ENCODE measurements around the gene NUP62.
A peak's percentile ranks its signal among the peaks of the same experiment; 100 is the strongest.
"Not testable (repeated sequence)": the region's sequence is repeated elsewhere in the genome, so short reads cannot be mapped to it uniquely, and the experiment has no call there.

Gene NUP62, protein sequence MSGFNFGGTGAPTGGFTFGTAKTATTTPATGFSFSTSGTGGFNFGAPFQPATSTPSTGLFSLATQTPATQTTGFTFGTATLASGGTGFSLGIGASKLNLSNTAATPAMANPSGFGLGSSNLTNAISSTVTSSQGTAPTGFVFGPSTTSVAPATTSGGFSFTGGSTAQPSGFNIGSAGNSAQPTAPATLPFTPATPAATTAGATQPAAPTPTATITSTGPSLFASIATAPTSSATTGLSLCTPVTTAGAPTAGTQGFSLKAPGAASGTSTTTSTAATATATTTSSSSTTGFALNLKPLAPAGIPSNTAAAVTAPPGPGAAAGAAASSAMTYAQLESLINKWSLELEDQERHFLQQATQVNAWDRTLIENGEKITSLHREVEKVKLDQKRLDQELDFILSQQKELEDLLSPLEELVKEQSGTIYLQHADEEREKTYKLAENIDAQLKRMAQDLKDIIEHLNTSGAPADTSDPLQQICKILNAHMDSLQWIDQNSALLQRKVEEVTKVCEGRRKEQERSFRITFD
- total RNA-seq, result 28.9 to 53.8 (median 48.2) reads per million in 3 donors

DNA sequence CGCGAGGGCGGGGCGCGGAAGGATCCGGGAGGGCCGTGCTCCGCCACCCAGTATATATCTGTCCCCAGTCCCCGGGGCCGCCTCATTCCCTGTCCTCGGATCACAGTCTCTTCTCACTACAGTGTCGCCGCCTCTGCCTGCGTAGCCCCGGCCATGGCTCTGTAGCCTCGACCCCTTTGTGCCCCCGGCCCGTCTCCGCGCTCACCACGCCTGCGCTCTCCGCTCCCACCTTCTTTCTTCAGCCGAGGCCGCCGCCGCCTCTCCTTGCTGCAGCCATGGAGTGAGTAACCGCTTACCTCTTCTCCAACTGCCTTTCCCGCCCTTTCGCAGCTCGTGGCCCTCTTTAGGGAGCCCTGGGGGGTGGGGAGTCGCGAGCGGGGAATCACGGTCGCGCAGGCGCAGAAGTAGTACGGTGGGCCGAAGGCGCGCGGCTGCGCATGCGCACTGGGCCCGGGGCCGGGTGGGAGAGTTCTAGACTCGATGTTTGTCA, at the start of gene NUP62, which contains the start of gene ATF5:
Gene NUP62, minus strand, starts transcription at position 384 of the 490 bp plus-strand sequence. CDS start 19,697 bp downstream, outside the sequence.
Gene ATF5, plus strand, starts transcription at position 85 of the 490 bp plus-strand sequence. CDS start 1,646 bp downstream, outside the sequence.
- H3K4me1 ChIP-seq (ENCODE audit: control insufficient read depth, insufficient read depth, low read length, poor library complexity, severe bottlenecking), result peaks cover 24% of the 10 kb centered on the region

GRCh38 chr19:49978324-49978723, 49.0 kb upstream of the NUP62 start:
- Histone ChIP-seq H3K4me3 (ENCODE audit: insufficient read depth, low read depth, low read length, poor library complexity, severe bottlenecking) (no peak overlapping the region), H3K9me3 (ENCODE audit: control insufficient read depth, low read length) (no peaks in the 10 kb centered on the region), H3K4me1 (ENCODE audit: control insufficient read depth, insufficient read depth, low read length, poor library complexity, severe bottlenecking) (no peaks in the 10 kb centered on the region), H3K36me3 (ENCODE audit: control insufficient read depth, insufficient read depth, low read length) (peaks cover 40% of the 10 kb centered on the region), H3K27ac (ENCODE audit: insufficient read depth, low read length, poor library complexity, severe bottlenecking) (no peak overlapping the region), H3K27me3 (replicated peaks; ENCODE audit: control insufficient read depth, insufficient read depth, low read length, poor library complexity, severe bottlenecking) (no peaks in the 10 kb centered on the region)
- DNase-seq, result no peak

More for the DNA sequence above, at the start of gene NUP62, which contains the start of gene ATF5:
- Histone ChIP-seq H3K27me3 (replicated peaks; ENCODE audit: control insufficient read depth, insufficient read depth, low read length, poor library complexity, severe bottlenecking) (no peaks in the 10 kb centered on the region), H3K9me3 (ENCODE audit: control insufficient read depth, low read length) (no peaks in the 10 kb centered on the region), H3K4me3 (ENCODE audit: insufficient read depth, low read depth, low read length, poor library complexity, severe bottlenecking) (peak within 1 kb of the TSS; percentile 81), H3K27ac (ENCODE audit: insufficient read depth, low read length, poor library complexity, severe bottlenecking) (peak within 1 kb of the TSS; percentile 94), H3K36me3 (ENCODE audit: control insufficient read depth, insufficient read depth, low read length) (peaks cover 13% of the 10 kb centered on the region)
- DNase-seq, result peak; percentile 82 to 89 (median 87)

DNA sequence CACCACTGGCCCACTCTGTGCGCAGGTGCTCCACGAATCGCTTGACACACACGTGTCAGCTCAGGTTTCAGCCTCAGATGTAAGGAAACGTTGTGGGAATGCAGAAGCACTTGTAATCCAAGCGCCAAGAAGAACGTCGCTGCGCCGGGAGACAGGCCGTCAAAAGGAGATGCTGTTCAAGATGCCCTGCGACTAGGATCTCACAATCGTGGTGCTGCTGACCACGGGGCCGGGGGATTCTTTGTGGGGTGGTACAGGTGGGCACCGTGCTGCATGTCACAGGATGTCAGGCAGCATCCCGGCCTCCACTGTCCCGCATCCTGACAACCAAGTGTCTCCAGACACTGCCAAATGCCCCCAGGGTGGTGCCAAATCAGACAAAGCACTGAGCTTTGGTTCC, 48.6 kb upstream of the NUP62 start:
- no peaks in the 10 kb centered on the region for H3K4me1 ChIP-seq (ENCODE audit: control insufficient read depth, insufficient read depth, low read length, poor library complexity, severe bottlenecking)
- H3K4me3 ChIP-seq (ENCODE audit: insufficient read depth, low read depth, low read length, poor library complexity, severe bottlenecking), result no peak overlapping the region
- DNase-seq, result no peak
- no peaks in the 10 kb centered on the region for H3K9me3 ChIP-seq (ENCODE audit: control insufficient read depth, low read length)
- no peak overlapping the region for H3K27ac ChIP-seq (ENCODE audit: insufficient read depth, low read length, poor library complexity, severe bottlenecking)
- peaks cover 40% of the 10 kb centered on the region for H3K36me3 ChIP-seq (ENCODE audit: control insufficient read depth, insufficient read depth, low read length)
- no peaks in the 10 kb centered on the region for H3K27me3 ChIP-seq (replicated peaks; ENCODE audit: control insufficient read depth, insufficient read depth, low read length, poor library complexity, severe bottlenecking)

- no peak for DNase-seq
- no peak overlapping the region for H3K4me3 ChIP-seq (ENCODE audit: insufficient read depth, low read depth, low read length, poor library complexity, severe bottlenecking)
These were observed 47.8 kb upstream of the NUP62 start for GRCh38 chr19:49977076-49977475.

GRCh38 chr19:49976496-49976895, 47.2 kb upstream of the NUP62 start:
- Histone ChIP-seq H3K27ac (ENCODE audit: insufficient read depth, low read length, poor library complexity, severe bottlenecking) (no peak overlapping the region), H3K36me3 (ENCODE audit: control insufficient read depth, insufficient read depth, low read length) (peaks cover 36% of the 10 kb centered on the region), H3K27me3 (replicated peaks; ENCODE audit: control insufficient read depth, insufficient read depth, low read length, poor library complexity, severe bottlenecking) (no peaks in the 10 kb centered on the region), H3K4me1 (ENCODE audit: control insufficient read depth, insufficient read depth, low read length, poor library complexity, severe bottlenecking) (no peaks in the 10 kb centered on the region), H3K9me3 (ENCODE audit: control insufficient read depth, low read length) (no peaks in the 10 kb centered on the region), H3K4me3 (ENCODE audit: insufficient read depth, low read depth, low read length, poor library complexity, severe bottlenecking) (no peak overlapping the region)
- no peak for DNase-seq

More at GRCh38 chr19:49977076-49977475, 47.8 kb upstream of the NUP62 start:
- Histone ChIP-seq H3K9me3 (ENCODE audit: control insufficient read depth, low read length) (no peaks in the 10 kb centered on the region), H3K36me3 (ENCODE audit: control insufficient read depth, insufficient read depth, low read length) (peaks cover 40% of the 10 kb centered on the region), H3K27me3 (replicated peaks; ENCODE audit: control insufficient read depth, insufficient read depth, low read length, poor library complexity, severe bottlenecking) (no peaks in the 10 kb centered on the region), H3K4me1 (ENCODE audit: control insufficient read depth, insufficient read depth, low read length, poor library complexity, severe bottlenecking) (no peaks in the 10 kb centered on the region), H3K27ac (ENCODE audit: insufficient read depth, low read length, poor library complexity, severe bottlenecking) (no peak overlapping the region)

GRCh38 chr19:49975051-49975450, 45.7 kb upstream of the NUP62 start:
- Histone ChIP-seq H3K36me3 (ENCODE audit: control insufficient read depth, insufficient read depth, low read length) (peaks cover 36% of the 10 kb centered on the region), H3K4me1 (ENCODE audit: control insufficient read depth, insufficient read depth, low read length, poor library complexity, severe bottlenecking) (no peaks in the 10 kb centered on the region), H3K9me3 (ENCODE audit: control insufficient read depth, low read length) (no peaks in the 10 kb centered on the region), H3K4me3 (ENCODE audit: insufficient read depth, low read depth, low read length, poor library complexity, severe bottlenecking) (no peak overlapping the region), H3K27me3 (replicated peaks; ENCODE audit: control insufficient read depth, insufficient read depth, low read length, poor library complexity, severe bottlenecking) (no peaks in the 10 kb centered on the region), H3K27ac (ENCODE audit: insufficient read depth, low read length, poor library complexity, severe bottlenecking) (no peak overlapping the region)
- no peak for DNase-seq

DNA sequence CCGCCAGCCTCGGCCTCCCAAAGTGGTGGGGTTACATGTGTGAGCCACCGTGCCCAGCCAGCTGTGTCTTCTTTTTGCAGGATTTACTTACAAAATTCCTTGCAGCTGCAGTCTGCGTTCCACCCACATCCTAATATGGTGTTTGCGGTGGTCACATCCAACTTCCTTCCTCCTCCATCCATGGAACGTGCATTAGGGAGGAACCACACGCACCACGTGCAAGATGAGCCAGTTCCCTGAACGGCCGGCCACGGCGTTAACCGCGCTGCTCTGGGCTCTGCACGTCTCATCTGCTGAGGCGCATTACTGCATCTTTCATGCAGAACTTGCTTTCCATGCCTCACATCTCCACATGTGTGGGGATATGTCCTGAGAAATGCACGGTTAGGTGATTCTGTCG, 44.7 kb upstream of the NUP62 start:
- no peak overlapping the region for H3K4me3 ChIP-seq (ENCODE audit: insufficient read depth, low read depth, low read length, poor library complexity, severe bottlenecking)
- no peaks in the 10 kb centered on the region for H3K4me1 ChIP-seq (ENCODE audit: control insufficient read depth, insufficient read depth, low read length, poor library complexity, severe bottlenecking)
- no peak overlapping the region for H3K27ac ChIP-seq (ENCODE audit: insufficient read depth, low read length, poor library complexity, severe bottlenecking)
- no peak for DNase-seq
- H3K36me3 ChIP-seq (ENCODE audit: control insufficient read depth, insufficient read depth, low read length), result peaks cover 31% of the 10 kb centered on the region
- H3K9me3 ChIP-seq (ENCODE audit: control insufficient read depth, low read length), result no peaks in the 10 kb centered on the region
- peaks cover 1% of the 10 kb centered on the region for H3K27me3 ChIP-seq (replicated peaks; ENCODE audit: control insufficient read depth, insufficient read depth, low read length, poor library complexity, severe bottlenecking)

DNA sequence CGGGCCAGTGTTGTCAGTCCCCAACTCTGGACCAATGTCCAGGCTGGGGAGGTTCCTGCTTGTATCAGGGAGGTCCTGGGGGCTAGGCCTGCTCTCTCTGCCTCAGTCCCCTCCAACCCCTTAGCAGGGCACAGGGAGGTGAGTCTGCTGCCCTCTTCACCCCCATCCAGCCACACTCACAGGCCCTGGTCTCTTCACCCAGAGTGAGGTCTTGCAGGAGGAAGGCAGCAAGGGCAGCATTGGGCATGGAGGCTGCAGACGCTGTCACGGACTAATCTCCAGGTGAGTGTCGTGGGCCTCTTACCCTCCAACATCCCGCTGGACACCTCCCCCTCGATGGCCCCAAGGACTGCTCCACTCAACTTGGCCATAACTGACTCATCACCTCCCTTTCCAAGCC, 43.5 kb upstream of the NUP62 start:
- no peaks in the 10 kb centered on the region for H3K4me1 ChIP-seq (ENCODE audit: control insufficient read depth, insufficient read depth, low read length, poor library complexity, severe bottlenecking)
- no peak overlapping the region for H3K4me3 ChIP-seq (ENCODE audit: insufficient read depth, low read depth, low read length, poor library complexity, severe bottlenecking)
- H3K36me3 ChIP-seq (ENCODE audit: control insufficient read depth, insufficient read depth, low read length), result peaks cover 19% of the 10 kb centered on the region
- H3K27me3 ChIP-seq (replicated peaks; ENCODE audit: control insufficient read depth, insufficient read depth, low read length, poor library complexity, severe bottlenecking), result peaks cover 2% of the 10 kb centered on the region
- H3K27ac ChIP-seq (ENCODE audit: insufficient read depth, low read length, poor library complexity, severe bottlenecking), result no peak overlapping the region
- H3K9me3 ChIP-seq (ENCODE audit: control insufficient read depth, low read length), result no peaks in the 10 kb centered on the region
- no peak for DNase-seq

- Histone ChIP-seq H3K27me3 (replicated peaks; ENCODE audit: control insufficient read depth, insufficient read depth, low read length, poor library complexity, severe bottlenecking) (peaks cover 2% of the 10 kb centered on the region), H3K27ac (ENCODE audit: insufficient read depth, low read length, poor library complexity, severe bottlenecking) (no peak overlapping the region), H3K9me3 (ENCODE audit: control insufficient read depth, low read length) (no peaks in the 10 kb centered on the region), H3K4me3 (ENCODE audit: insufficient read depth, low read depth, low read length, poor library complexity, severe bottlenecking) (no peak overlapping the region), H3K36me3 (ENCODE audit: control insufficient read depth, insufficient read depth, low read length) (peaks cover 15% of the 10 kb centered on the region), H3K4me1 (ENCODE audit: control insufficient read depth, insufficient read depth, low read length, poor library complexity, severe bottlenecking) (no peaks in the 10 kb centered on the region)
- no peak for DNase-seq
These were observed 42.7 kb upstream of the NUP62 start for GRCh38 chr19:49971991-49972411.

DNA sequence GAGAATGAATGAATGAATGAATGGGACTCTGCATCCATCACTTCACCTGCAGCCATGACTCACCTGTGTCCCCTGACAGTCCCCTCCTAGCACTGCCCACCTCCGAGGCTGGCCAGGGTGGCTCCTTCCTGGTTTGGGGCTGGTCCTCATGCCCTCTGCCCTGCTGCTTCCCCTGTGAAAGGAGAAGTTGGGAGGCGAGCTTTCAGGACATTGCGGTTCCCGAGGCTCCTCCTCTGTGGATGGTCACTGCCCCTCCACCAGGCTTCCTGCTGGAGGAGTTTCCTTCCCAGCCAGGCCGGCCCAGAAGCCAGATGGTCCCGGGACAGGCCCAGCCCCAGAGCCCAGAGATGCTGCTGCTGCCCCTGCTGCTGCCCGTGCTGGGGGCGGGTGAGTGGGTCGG, 40.1 kb upstream of the NUP62 start:
- H3K4me1 ChIP-seq (ENCODE audit: control insufficient read depth, insufficient read depth, low read length, poor library complexity, severe bottlenecking); H3K9me3 ChIP-seq (ENCODE audit: control insufficient read depth, low read length); H3K27ac ChIP-seq (ENCODE audit: insufficient read depth, low read length, poor library complexity, severe bottlenecking); DNase-seq; H3K27me3 ChIP-seq (replicated peaks; ENCODE audit: control insufficient read depth, insufficient read depth, low read length, poor library complexity, severe bottlenecking); H3K4me3 ChIP-seq (ENCODE audit: insufficient read depth, low read depth, low read length, poor library complexity, severe bottlenecking); H3K36me3 ChIP-seq (ENCODE audit: control insufficient read depth, insufficient read depth, low read length): not testable (repeated sequence)
